Nephron progenitor cell (in vitro differentiated cells): ENCODE results near the gene MED6.

Experiments used
- DNase-seq: peaks from one replicate; pipeline ENCODE4 v3.0.0; 2021
- H3K27ac Mint-ChIP-seq: 2 replicates; pipeline ENCODE4 v1.8.0; 2021; ENCODE audit warnings: mild to moderate bottlenecking, moderate library complexity, mixed read lengths
- H3K27me3 Mint-ChIP-seq: 2 replicates; pipeline ENCODE4 v1.8.0; 2021; ENCODE audit warnings: mild to moderate bottlenecking, low read depth, mixed read lengths; ENCODE audit not compliant: poor library complexity
- H3K36me3 Mint-ChIP-seq: 2 replicates; pipeline ENCODE4 v1.8.0; 2021; ENCODE audit warnings: low read depth, mixed read lengths
- H3K4me1 Mint-ChIP-seq: 2 replicates; pipeline ENCODE4 v1.8.0; 2021; ENCODE audit warnings: mixed read lengths
- H3K4me3 Mint-ChIP-seq: 2 replicates; pipeline ENCODE4 v1.8.0; 2021; ENCODE audit warnings: mild to moderate bottlenecking, moderate library complexity, mixed read lengths
- H3K9me3 Mint-ChIP-seq: 2 replicates; pipeline ENCODE4 v1.8.0; 2021; ENCODE audit warnings: mild to moderate bottlenecking, moderate library complexity, mixed read lengths
- TF ChIP-seq, protein P1 (sequence below): fragments of 200-600 bp; sonication (generic); IDR thresholded peaks from 2 replicates; pipeline ENCODE4 v1.5.0; 2021; ENCODE audit warnings: antibody characterized with exemption

Gene MED6, protein sequence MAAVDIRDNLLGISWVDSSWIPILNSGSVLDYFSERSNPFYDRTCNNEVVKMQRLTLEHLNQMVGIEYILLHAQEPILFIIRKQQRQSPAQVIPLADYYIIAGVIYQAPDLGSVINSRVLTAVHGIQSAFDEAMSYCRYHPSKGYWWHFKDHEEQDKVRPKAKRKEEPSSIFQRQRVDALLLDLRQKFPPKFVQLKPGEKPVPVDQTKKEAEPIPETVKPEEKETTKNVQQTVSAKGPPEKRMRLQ

DNA sequence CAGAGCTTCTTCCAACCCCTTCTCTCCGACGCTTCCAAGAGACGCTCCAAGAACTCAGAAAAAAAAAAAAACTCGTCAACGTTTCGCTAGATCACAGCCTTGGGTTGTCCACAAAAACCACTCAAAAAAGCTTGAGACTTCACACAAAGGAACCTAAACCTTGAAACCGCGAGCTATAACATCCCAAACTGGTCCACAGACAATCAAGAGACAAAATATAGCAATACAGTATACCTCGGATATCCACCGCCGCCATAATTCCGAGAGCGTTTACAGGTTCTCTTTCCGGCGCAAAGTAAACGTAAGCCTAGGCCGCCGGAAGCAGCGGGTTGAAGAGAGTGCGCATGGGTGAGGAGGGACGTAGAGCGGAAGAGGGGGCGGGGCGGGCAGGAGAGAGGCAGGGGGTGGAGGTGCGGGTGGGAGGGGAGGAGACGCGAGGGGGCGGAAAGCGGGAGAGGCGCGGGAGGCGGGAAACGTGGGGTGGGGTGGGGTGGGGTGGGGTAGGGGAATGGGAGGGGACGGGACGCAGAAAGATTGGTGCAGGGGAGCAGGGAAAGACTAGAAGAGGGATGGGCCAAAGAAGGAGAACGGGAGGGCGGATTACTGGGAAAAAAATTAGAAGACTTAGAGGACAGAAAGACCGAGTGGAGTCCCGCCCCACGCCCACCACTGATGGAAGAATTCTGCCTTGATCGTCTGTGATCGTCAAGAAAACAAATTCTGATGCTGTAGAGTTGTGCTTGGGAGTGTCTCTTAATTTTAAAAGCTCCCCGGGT lies at the start of gene MED6:
MED6 (minus strand) TSS at position 274 of the 776 bp plus-strand sequence; CDS start at position 256, 18 bp downstream.
- H3K36me3 Mint-ChIP-seq, result peaks cover 8% of the 10 kb centered on the region
- peaks cover 17% of the 10 kb centered on the region for H3K27me3 Mint-ChIP-seq
- H3K4me3 Mint-ChIP-seq, result peak within 1 kb of the TSS; percentile 100
- peak within 1 kb of the TSS; percentile 100 for H3K27ac Mint-ChIP-seq
- peak; percentile 92 for DNase-seq
- no peaks in the 10 kb centered on the region for H3K9me3 Mint-ChIP-seq
- peaks cover 29% of the 10 kb centered on the region for H3K4me1 Mint-ChIP-seq
- TF ChIP-seq, protein P1, sequence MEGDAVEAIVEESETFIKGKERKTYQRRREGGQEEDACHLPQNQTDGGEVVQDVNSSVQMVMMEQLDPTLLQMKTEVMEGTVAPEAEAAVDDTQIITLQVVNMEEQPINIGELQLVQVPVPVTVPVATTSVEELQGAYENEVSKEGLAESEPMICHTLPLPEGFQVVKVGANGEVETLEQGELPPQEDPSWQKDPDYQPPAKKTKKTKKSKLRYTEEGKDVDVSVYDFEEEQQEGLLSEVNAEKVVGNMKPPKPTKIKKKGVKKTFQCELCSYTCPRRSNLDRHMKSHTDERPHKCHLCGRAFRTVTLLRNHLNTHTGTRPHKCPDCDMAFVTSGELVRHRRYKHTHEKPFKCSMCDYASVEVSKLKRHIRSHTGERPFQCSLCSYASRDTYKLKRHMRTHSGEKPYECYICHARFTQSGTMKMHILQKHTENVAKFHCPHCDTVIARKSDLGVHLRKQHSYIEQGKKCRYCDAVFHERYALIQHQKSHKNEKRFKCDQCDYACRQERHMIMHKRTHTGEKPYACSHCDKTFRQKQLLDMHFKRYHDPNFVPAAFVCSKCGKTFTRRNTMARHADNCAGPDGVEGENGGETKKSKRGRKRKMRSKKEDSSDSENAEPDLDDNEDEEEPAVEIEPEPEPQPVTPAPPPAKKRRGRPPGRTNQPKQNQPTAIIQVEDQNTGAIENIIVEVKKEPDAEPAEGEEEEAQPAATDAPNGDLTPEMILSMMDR, result no peak

DNA sequence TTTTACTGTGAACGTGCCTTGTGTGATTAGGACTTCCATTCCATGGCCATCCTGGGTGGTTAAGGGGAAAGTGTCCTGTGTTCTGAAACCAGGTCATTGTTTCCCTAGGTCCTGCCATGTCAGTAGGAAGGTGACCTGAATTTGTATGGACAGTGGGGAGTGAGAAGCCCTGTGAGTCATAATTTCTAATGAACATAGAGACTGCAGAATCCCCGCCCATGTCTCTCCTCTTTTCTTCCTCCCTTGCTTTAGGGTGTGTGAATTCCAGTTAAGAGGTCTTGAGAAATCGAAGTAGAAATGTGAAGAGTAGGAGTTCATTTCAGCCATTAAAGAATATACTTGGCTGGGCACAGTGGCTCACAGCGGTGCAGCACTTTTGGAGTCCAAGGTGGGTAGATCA lies 49.3 kb upstream of the MED6 start:
- DNase-seq, result no peak
- Mint-ChIP-seq H3K36me3 (no peaks in the 10 kb centered on the region), H3K4me3 (no peak overlapping the region), H3K27ac (no peak overlapping the region), H3K27me3 (peaks cover 25% of the 10 kb centered on the region), H3K4me1 (no peaks in the 10 kb centered on the region), H3K9me3 (no peaks in the 10 kb centered on the region)
- TF ChIP-seq, protein P1, result no peak

DNA sequence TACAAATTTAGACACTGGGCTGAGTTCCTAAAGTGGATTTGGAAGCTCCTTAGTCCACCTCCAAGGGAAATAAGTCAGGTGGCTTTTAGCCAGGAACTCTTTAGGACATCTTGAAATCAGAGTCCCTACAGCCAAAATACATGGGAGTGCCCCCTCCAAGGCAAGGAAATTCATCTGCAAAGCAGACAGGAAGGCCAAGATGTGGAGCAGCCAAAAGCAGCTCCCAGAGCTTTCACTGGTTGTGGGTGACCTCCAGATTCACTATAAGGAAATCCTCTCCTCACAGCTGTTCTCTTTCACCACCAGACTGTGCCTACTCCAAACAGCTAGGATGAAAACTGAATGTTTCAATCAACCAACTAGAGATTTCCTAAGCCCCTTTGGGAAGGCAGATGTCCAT lies 47.9 kb upstream of the MED6 start:
- Mint-ChIP-seq H3K27me3 (peaks cover 37% of the 10 kb centered on the region), H3K4me1 (peaks cover 3% of the 10 kb centered on the region), H3K4me3 (no peak overlapping the region), H3K27ac (no peak overlapping the region), H3K36me3 (no peaks in the 10 kb centered on the region), H3K9me3 (no peaks in the 10 kb centered on the region)
- no peak for DNase-seq
- TF ChIP-seq, protein P1, result no peak

DNA sequence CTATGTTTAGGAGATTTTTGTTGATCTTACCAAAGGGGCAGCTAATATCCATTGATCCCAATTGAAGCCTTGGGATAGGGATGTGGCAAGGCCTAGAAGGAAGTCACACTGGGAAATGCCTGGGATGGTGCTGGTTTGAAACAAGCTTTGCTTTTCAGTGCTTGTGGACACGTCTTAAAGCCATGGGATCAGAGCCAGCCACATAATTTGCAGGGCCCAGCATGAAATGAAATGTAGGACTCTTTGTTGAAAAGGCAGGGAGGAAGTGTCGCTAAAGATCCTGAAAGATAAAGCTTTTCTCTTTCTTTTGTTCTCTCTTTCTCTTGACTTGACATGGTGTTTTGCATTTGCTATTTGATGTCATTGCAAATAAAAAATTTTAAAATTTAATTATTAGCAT lies 46.2 kb upstream of the MED6 start:
- Mint-ChIP-seq H3K4me1 (peaks cover 12% of the 10 kb centered on the region), H3K9me3 (no peaks in the 10 kb centered on the region), H3K4me3 (no peak overlapping the region), H3K27me3 (peaks cover 39% of the 10 kb centered on the region), H3K27ac (no peak overlapping the region), H3K36me3 (no peaks in the 10 kb centered on the region)
- DNase-seq, result no peak
- TF ChIP-seq, protein P1, result no peak

DNA sequence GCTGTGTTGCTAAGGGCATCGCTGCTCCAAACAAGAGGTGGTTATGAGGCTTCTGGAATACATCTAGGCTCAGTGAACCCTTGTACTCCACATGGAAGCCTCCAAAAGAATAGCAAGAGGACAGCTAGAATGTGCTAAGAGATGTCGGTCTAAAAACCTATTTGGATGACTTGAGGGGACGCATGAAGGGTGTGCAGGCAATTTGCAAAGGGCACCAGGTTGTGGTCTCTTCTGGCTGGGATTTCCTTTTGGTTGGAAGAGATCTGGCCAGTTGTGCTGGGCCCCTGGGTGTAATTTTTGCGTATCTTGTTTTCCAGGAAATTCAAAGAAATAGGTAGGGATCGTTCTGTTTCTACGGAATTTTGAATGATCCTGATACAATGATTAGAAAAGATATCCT lies 45.4 kb upstream of the MED6 start:
- no peaks in the 10 kb centered on the region for H3K9me3 Mint-ChIP-seq
- TF ChIP-seq, protein P1, result no peak
- H3K27ac Mint-ChIP-seq, result no peak overlapping the region
- H3K4me1 Mint-ChIP-seq, result peaks cover 17% of the 10 kb centered on the region
- no peaks in the 10 kb centered on the region for H3K36me3 Mint-ChIP-seq
- peaks cover 46% of the 10 kb centered on the region for H3K27me3 Mint-ChIP-seq
- no peak overlapping the region for H3K4me3 Mint-ChIP-seq
- no peak for DNase-seq
